ENCODE results near the gene HLA-DRB1.
"Not testable (repeated sequence)": the region's sequence is repeated elsewhere in the genome, so short reads cannot be mapped to it uniquely, and the experiment has no call there.

Gene HLA-DRB1

DNA sequence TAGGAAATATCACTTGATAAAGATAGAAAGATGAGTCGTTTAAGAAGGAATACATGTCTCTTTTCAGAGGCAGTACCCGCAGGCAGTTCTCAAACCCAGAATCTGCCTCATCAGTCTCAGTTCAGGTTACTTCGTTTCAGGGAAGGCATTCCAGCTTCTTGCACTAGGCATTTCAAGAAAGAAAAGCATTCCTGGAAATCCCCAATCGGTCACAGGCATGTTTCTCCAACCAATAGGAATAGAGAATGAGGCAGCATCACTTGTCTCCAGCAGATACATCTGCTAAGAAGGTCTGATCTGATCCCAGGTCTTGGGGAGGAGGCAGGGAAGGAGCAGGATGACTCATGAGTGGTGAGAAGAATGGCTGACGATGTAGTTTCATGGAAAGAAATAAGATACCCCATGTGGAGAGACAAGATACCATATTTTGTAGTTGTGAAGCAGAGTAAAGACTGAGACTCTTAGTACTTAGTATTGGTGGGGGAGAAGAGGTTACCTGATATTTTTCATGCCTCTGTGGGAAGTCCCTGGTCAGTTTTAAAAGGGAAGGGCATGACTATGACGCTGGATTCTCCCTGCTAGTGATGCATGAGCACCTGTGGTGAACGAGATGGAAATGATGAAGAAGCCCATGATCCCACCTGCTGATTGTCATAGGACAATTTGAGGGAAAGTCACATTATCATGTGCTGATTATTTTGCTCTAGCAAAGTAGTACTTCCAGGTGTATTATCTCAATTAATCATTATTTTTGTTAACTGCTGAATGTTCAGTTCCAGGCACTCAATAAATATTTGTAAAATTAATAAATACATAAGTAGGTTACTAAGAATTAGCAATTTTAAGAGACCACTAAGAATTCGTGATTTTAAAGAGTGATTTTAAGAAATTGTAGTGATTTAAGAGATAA lies 20.3 kb upstream of the HLA-DRB1 start:
- DNase-seq (ENCODE audit: low read depth in 2 of 2): peak; percentile 70 to 71

DNA sequence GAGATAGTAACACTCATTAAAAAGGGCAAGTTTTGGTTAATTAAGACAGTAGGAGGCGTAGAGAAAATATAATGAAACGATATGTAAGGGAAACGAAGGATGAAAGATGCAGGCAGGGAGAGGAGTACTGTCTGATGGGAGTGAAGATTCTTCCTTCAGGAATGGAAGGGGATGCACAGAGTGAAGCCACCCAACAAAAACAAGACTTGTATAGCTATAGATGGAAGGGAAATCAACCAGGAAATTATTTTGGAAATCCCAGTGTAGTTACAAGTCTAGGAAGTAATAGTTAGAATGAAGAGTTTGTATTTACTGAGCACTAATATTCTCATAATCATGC lies 19.7 kb upstream of the HLA-DRB1 start:
- DNase-seq (ENCODE audit: low read depth in 2 of 2): no peak

DNA sequence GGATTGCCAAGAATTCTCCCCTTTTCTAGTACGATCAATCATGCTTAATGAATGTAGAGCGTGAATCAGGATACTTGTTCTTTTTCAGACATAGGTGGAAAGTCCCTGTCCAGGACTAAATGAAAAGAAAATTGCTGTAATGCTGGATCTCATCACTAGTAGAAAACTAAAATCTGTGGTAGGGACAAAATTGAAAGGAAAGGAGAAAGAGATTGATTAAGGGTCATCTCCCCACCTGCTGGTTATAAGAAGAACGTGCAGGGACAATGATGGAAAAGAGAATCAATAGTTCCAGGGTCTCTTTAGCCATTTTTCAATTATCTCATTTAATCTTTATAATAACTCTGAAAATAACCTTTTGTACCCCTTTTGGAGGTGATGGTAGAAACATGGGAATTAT lies 18.7 kb upstream of the HLA-DRB1 start:
- no peak for DNase-seq (ENCODE audit: low read depth in 2 of 2)

DNA sequence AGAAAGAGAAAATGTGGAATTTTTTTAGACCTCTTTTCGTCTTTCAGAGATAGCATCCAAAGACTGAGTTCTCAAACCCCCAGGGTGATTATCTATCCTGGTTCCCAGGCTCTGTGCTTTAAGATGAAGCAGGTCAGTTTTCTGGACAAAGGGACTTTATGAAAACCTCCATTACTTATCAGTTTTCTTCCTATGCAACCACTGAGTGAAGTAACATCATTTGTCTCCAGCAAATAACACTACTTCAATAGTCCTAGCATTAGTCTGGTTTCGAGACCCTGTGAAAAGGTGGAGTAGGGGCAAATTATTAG lies 18.3 kb upstream of the HLA-DRB1 start:
- no peak for DNase-seq (ENCODE audit: low read depth in 2 of 2)

DNA sequence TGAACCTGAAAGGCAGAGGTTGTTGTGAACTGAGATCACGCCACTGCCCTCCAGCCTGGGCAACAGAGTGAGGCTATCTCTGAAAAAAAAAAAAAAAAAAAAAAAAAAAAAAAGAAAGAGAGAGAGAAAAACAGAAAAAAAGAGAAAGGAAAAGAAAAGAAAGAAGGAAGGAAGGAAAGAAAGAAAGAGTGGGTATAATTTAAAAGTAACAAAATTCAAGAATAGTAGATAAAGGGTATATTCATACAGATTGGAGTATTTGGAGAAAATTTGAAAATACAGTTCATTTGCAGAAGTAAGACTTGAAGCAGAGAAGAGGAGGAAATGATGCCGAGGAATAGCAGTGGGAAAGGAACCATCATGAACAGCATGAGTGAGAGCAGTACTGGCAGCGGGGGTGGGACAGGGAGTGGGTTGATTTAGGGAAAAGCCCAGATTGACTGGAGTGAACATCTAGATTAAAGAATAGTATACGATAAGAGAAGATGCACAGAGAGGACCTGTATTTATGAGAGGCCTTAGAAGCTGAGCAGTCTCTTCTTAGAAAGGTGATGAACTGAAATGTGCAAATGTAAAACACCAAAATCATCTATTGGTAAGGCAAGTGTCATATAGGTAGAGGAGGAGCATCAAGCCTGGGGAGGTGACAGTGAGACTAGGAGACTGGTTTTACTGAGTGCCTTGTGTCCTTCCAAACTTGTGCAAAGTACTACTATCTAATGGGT lies 17.8 kb upstream of the HLA-DRB1 start:
- DNase-seq (ENCODE audit: low read depth in 2 of 2): no peak

DNA sequence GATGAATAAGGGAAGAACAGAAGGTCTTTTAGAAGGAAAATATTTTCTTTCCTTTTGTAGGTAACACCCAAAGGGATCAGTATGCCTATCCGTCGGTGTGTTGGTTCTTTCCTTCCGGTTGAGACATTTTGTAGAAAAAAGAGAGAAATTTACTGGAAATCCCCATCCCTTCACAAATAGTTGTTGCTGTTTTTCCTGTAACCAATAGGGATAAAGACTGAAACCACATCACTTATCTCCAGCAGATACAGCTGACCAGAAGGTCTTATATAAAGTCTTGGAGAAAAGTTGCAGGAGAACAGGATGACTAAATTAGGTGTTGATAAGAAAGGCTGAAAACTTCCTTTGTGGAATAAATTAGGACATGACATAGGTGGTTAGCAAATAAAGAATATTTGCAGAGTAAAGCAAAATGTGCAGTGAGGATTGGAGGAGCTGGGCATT lies 14.8 kb upstream of the HLA-DRB1 start:
- DNase-seq (ENCODE audit: low read depth in 2 of 2): no peak

DNA sequence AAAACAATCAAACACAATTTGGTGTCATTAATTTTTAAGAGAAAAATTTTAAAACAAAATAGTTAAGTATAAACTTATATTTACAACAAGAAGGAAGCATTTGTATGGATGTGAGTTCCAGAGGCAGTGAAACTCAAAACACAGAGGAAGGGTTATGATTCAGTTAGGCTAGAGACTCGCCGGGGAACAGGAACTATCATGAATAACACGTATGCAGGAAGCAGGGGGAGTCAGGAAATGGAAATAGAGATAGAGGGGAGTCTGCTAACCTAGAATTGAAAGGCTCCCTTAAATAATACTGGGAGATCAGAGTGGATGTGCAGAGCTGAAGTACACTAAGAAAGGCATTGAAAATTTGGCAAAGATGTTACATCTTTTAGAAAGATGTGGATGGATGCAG lies 14.2 kb upstream of the HLA-DRB1 start:
- DNase-seq (ENCODE audit: low read depth in 2 of 2): no peak

DNA sequence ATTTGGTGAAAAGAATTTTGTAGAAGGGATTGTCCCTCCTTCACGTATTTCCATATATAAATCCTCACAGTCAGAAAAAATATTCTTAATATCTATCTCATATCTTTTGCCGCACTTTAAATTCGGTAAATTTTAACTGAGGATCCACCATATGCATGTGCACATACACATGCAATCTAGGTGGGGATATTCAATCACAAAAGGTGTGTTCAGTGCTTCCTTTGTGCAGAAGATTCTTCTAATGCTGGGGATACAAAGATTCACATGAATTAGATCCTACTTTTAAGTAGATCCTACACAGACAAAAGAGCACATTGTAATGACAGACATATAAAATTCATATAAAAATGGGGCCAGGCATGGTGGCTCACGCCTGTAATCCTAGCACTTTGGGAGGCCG lies 13.6 kb upstream of the HLA-DRB1 start:
- DNase-seq (ENCODE audit: low read depth in 2 of 2): no peak

DNA sequence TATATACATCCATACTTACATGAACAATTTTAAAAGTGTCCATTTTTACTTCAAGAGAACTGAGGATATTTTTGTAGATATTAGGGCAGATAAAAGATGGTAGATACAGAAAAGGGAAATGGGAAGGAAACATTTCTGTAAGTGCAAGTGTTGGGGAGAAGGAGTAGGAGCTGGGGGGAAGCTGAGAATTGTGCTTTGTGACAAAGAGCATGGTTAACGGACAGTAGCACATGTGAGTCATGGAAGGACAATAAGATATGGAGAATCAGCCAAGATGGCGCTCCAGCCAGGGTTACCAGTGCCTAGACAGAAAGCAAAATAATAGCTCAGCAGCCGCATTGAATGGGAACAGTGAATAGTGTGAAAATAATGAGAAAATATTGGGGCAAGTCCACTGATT lies 12.7 kb upstream of the HLA-DRB1 start:
- no peak for DNase-seq (ENCODE audit: low read depth in 2 of 2)

DNA sequence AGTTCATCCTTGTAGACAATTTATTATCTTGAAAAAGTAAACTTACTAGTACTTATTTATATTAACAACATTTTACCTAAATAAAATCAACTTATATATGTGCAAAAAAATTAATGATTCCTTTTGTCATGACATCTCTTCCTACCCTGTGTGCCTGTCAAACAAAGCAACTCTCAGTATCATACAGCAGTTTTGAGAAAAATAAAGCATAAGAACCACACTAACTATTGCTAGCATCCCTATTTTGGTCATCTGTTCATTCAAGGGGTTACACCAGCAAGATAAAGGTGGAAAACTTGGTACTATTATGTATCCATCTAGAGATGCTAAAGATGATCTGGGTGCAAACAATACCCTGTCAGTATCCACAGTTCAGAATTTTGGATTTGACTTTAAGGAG lies 7.4 kb upstream of the HLA-DRB1 start:
- no peak for DNase-seq (ENCODE audit: low read depth in 2 of 2)

DNA sequence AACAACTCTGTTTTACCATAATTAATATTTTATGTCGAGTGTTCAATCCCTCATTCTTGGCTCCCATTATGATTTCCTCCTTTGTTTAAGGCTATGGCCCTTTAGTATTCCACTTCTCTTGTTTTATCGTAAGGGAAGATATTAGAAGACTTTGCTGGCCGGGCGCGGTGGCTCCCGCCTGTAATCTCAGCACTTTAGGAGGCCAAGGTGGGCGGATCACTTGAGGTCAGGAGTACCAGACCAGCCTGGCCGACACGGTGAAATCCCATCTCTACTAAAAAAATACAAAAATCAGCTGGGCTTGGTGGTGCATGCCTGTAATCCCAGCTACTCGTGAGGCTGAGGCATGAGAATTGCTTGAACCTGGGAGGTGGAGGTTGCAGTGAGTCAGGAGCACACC lies 1.1 kb upstream of the HLA-DRB1 start:
- not testable (repeated sequence) for DNase-seq (ENCODE audit: low read depth in 2 of 2)

DNA sequence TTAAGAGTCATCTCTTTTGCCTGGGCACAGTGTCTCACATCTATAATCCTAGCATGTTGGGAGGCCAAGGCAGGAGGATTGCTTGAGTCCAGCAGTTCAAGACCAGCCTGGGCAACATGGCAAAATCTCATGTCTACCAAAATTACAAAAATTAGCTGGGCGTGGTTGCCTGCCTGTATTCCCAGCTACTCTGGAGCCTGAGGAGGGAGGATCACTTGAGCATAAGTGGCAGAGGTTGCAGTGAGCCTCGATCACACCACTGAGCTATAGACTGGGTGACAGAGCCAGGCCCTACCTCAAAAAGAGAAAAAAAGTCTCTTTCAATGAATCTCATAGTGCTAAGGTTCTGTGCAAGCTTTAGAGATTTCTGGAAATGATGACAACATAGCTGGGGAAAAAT lies 1.5 kb downstream of the HLA-DRB1 start:
- DNase-seq (ENCODE audit: low read depth in 2 of 2): no peak

DNA sequence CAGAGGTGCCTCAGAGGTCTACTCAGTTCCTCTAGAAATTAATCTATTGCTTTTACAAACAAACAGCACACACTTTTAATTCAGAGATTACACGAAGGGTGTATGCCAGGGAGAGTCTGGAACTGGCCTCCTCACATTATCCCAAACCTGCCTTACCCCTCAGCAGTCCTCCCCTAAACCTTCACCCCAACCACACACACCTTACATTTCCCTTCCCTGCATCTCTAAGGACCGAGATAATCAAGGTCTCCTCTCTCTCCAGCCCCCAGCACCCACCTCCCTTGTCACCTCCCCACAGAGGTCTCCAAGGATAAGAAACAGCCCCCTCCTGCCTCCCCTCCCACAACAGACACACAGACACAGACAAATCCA lies 6.1 kb downstream of the HLA-DRB1 start:
- DNase-seq (ENCODE audit: low read depth in 2 of 2): no peak

DNA sequence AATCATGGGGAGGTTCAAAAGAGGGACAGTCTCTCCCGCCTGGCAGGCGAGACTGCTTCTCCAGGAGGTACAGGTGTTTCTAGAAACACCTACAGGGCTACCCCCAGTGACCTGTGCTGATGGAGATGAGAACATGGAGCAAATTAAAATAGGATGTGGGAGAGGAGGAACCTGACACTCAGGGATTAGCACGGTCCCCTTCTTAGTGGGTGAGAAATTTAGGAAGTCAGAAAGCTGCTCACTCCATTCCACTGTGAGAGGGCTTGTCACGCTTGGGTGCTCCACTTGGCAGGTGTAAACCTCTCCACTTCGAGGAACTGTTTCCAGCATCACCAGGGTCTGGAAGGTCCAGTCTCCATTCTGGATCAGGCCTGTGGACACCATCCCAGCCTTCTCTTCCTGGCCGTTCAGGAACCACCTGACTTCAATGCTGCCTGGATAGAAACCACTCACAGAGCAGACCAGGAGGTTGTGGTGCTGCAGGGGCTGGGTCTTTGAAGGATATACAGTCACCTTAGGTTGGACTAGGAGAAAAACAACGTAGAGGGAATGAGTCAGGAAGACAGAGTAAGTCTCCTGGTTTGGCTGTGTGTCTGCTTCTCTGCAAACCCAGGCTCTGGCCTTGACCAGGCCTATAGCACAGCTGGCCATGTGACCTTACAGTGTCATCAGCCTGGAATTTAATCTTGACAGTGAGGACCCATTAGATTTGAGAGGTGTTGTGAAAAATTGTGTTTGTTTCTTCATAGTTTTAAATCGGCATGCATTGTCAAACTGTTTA lies 8.1 kb downstream of the HLA-DRB1 start:
- no peak for DNase-seq (ENCODE audit: low read depth in 2 of 2)

DNA sequence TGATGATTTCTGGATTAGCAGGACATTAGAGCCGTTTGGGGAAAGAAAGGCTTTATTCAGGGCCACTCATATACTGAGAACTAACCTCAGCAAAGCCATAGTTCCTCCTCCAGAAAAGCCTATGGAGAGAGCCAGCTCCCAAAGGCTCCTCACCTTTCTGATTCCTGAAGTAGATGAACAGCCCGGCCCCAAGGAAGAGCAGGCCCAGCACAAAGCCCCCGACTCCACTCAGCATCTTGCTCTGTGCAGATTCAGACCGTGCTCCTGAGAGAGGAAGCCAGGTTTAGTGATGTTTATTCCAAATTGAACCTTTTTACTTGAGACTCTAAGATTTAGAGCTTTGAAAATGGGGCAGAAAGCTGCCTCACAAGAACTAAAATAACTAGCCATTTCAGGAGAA lies 9.1 kb downstream of the HLA-DRB1 start:
- no peak for DNase-seq (ENCODE audit: low read depth in 2 of 2)

DNA sequence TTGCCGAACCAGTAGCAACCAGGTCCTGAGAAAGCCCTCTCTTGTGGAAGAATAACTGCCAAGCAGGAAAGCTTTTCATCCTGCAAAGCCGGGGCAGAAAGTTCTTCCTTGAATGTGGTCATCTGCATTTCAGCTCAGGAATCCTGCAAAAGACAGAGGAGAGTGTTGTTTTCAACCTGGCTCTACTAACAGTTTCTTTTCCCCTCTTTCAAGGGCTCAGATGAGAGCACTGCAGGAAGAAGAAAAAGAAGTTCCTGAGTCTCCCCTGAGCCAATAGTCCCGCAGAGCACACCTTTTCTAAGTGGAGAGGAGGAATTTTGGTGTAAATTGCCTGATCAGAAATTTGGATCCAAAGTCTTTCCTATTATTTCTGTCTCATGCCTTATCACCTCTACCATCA lies 10.7 kb downstream of the HLA-DRB1 start:
- no peak for DNase-seq (ENCODE audit: low read depth in 2 of 2)

DNA sequence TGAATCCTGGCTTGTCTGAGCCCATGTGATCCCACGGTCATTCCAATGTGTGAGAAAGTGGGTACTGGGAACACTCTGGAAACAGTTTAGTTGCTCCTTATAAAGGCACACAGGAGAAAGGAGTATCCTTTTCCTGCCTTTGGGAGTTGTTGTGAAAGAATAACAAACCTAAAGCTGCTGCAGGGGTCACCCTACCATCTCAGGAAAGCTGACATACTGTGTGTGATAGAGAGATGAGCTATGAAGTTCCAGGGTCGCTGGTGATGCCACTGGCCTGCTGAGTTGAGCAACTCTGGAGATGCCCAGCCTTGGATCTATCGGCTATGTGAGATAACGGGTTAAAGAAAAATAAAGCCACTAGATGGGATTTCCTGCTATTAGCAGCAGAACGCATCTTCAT lies 12.2 kb downstream of the HLA-DRB1 start:
- not testable (repeated sequence) for DNase-seq (ENCODE audit: low read depth in 2 of 2)

DNA sequence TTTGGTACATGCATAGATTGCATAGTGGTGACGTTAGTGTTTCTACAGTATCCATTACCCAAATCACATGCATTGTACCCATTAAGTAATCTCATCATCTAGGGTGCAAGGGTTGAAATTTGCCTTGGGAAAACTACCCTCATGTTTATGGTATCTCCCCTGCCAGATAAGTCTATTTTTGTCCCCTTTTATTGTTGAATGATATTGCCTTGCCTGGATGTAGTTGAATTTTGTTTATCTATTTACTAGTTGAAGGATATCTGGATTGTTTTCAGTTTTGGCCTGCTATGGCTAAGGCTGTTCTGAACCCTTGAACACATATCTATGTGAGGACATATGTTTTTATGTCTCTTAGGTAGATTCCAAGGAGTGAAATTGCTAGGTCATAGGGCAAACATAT lies 13.4 kb downstream of the HLA-DRB1 start:
- no peak for DNase-seq (ENCODE audit: low read depth in 2 of 2)

DNA sequence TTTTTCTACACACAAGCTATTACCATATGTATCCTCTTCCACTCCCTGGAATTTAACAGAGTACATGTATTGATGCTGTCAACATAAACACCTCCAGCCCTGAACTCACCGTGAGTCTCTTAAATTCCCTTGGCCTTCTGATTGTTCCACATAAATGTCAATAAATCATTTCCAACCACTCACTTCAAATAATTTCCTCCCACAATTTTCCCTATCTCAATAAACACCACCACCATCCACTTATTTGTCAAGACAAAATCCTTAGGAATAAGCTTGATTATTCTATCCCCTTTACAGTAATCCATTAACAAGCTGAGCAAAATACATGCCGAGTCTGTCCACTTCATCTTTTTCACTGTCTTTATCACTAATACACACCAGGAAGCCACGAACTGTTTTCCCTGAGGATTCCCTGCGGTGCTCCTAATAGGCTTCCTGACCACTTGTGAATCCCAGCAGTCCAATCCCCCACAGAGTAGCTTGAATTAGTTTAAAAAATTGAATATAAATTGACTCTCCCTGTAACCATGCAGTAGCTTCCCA lies 19.2 kb downstream of the HLA-DRB1 start:
- DNase-seq (ENCODE audit: low read depth in 2 of 2): no peak

DNA sequence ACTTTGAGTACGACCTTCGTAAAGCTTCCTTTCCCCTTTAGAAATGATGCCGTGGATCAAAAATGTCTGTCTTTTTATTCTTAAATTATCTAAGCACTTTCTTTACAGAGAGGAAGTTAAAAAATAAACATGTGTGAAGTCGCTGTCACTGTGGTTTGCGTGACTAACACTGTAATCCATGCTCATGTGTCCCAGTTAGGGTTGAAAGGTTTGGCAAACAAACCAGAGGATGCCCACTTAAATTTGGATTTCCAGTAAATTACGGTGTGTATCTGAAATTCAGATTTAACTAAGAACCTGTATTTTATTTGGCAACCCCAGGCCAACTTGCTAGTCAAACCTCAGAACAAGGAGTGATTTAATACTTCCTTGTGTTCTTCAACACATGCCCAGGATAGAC lies 21.1 kb downstream of the HLA-DRB1 start:
- no peak for DNase-seq (ENCODE audit: low read depth in 2 of 2)

DNA sequence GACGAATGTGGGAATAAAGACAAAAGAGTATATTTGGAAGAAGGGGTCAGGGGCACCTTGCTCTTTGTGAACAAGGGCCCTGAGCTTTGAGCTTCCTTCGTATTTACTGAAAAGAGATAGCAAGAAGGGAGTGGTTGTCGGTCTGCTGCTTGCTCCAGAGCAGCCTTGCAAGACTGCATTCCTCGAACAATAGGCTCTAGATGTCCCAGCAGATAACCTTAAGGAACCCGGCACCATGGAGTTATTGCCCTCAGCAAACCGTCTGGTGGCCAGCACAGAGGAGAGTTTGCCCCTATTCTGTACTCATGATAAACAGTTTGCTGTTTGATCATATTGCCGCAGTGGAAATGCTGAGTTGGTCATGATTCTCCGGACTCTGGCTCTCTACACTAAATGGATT lies 22.7 kb downstream of the HLA-DRB1 start:
- no peak for DNase-seq (ENCODE audit: low read depth in 2 of 2)

DNA sequence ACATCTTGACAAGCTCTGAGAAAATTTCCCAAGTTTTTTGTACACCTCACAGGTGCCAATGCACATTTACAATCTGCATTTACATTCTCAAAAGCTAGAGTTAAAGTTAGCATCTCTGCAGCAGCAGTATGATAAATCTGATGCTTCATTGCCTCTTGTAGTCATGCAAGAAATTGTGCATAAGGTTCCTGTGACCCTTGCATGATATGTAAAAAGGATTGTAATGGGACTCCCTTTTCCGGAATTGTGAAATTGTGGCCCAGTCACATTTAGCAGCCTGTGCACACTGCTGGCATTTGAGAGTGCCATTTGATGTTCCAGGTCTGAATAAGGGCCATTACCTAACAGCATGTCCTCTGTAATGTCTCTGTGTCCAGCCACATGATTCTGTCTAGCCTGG lies 24.1 kb downstream of the HLA-DRB1 start:
- no peak for DNase-seq (ENCODE audit: low read depth in 2 of 2)

DNA sequence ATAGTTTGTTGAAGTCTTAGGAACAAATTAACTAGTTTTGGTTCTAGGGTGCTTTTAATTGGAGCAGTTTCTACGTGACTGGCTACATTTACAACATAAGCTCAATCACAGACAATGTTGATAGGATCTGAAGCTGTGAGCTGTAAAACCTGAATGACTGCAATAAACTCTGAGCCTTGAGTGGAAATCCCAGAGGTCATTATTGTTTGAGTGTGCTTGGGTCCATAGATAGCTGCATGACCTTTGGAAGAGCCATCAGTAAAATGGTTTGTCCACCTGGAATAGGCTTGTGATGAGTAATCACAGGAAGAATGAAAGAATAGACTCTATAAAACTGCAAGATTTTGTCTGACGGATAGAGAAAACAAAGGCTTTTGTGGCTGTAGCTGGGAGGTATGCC lies 26.7 kb downstream of the HLA-DRB1 start:
- DNase-seq (ENCODE audit: low read depth in 2 of 2): no peak

Data from fibroblast of skin of left biceps (primary cell).